HCT116 (cell line): ENCODE measurements around the gene UBAC2.

Experiments
- CEBPB ChIP-seq: IDR thresholded peaks from 2 replicates; pipeline ENCODE4 v1.6.1; 2012; ENCODE audit warnings: low read depth
- EZH2 ChIP-seq: fragments of 200-600 bp; sonication (generic); IDR thresholded peaks from 2 replicates; pipeline ENCODE4 v1.6.1; 2017; ENCODE audit warnings: antibody characterized with exemption, mixed run types
- POLR2AphosphoS5 ChIP-seq: IDR thresholded peaks from 2 replicates; pipeline ENCODE4 v1.6.1; 2011; ENCODE audit warnings: mild to moderate bottlenecking, low read depth, low read length, moderate library complexity
- ZFX ChIP-seq: fragments of 450-650 bp; IDR thresholded peaks from 2 replicates; pipeline ENCODE4 v1.6.1; 2017
- TF ChIP-seq, protein P1 (sequence below), 3 experiments: fragments of 200-600 bp in 1 of 3; sonication (generic) in 1 of 3; IDR thresholded peaks in 2 of 3; conservative IDR thresholded peaks in 1 of 3; 2 replicates each; pipeline ENCODE4 v1.5.1; 2012 to 2017; ENCODE audit warnings: low read depth in 2 of 3, low read length in 2 of 3, antibody characterized with exemption in 1 of 3, borderline replicate concordance in 1 of 3, control low read depth in 1 of 3, mild to moderate bottlenecking in 1 of 3, mixed read lengths in 1 of 3, mixed run types in 1 of 3, moderate library complexity in 1 of 3; ENCODE audit not compliant: insufficient read depth in 1 of 3

DNA sequence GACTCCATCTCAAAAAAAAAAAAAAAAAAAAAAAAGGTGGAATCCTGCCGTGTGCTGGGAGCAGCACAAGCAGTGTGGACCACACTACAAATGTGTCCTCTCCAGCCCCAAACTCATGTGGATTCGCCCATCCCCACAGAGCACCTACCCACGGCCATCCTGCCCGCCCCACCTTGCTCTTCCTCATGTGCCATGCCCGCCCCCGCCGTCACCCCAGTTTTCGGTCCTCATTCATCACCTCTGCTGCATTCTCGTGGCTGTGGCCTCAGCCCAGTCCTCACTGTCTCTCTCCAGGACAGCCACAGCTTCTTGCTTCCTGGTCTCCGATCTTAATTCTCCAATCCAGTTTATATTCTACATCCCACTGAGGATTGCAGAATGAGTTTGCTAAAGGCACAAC, 220.6 kb downstream of the UBAC2 start:
- TF ChIP-seq ZFX (no peak), CEBPB (no peak), POLR2AphosphoS5 (no peak), EZH2 (no peak)
- TF ChIP-seq, protein P1, sequence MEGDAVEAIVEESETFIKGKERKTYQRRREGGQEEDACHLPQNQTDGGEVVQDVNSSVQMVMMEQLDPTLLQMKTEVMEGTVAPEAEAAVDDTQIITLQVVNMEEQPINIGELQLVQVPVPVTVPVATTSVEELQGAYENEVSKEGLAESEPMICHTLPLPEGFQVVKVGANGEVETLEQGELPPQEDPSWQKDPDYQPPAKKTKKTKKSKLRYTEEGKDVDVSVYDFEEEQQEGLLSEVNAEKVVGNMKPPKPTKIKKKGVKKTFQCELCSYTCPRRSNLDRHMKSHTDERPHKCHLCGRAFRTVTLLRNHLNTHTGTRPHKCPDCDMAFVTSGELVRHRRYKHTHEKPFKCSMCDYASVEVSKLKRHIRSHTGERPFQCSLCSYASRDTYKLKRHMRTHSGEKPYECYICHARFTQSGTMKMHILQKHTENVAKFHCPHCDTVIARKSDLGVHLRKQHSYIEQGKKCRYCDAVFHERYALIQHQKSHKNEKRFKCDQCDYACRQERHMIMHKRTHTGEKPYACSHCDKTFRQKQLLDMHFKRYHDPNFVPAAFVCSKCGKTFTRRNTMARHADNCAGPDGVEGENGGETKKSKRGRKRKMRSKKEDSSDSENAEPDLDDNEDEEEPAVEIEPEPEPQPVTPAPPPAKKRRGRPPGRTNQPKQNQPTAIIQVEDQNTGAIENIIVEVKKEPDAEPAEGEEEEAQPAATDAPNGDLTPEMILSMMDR (IDR thresholded peaks at IDR 0.05 in 2 of 3, conservative IDR thresholded peaks at IDR 0.05 in 1 of 3; ENCODE audit: borderline replicate concordance in 1 of 3, insufficient read depth in 1 of 3, low read depth in 2 of 3, low read length in 2 of 3), result no peak
